ENCODE data around the gene ITGAV. TPM values are rescaled to one million over a fixed set of nuclear protein-coding genes. Genes with fewer than 3 reads are reported as not detected.
"Not testable (repeated sequence)": the region's sequence is repeated elsewhere in the genome, so short reads cannot be mapped to it uniquely, and the experiment has no call there.

The ITGAV gene
- total and polyA plus RNA-seq, 2 donors (not counting 3 experiments of a cell fraction or from before 2014, with no cell fraction given) = 61.8 to 131 TPM

GRCh38 chr2:186562209-186562578 is 27.7 kb upstream of the ITGAV start:
- H3K4me2 ChIP-seq (ENCODE audit: insufficient read depth, low read length) = no peak overlapping the region
- no peak for DNase-seq (ENCODE audit: low read depth, low spot score)
- dilution Hi-C loops (cut with MboI; ENCODE audit: extremely low pct_ligation_motif_present, low sequenced_read_pairs) = no loop called here
- CTCF ChIA-PET = no interaction called here
- H4K20me1 ChIP-seq (replicated peaks; ENCODE audit: control insufficient read depth, extremely low read depth, insufficient read depth, low read length) = no peaks in the 10 kb centered on the region
- peaks cover 9% of the 10 kb centered on the region for H3K4me1 ChIP-seq (ENCODE audit: control insufficient read depth, extremely low read depth, insufficient read depth, low read length)
- H3K36me3 ChIP-seq (ENCODE audit: control insufficient read depth in 2 of 2, extremely low read depth in 1 of 2, insufficient read depth in 2 of 2, low read length in 2 of 2) = no peaks in the 10 kb centered on the region
- intact Hi-C loops (cut with micrococcal nuclease) = no loop called here
- no peak overlapping the region for H2AFZ ChIP-seq (ENCODE audit: low read depth, low read length)
- H3K4me3 ChIP-seq (replicated peaks in 1 of 3; ENCODE audit: insufficient read depth in 1 of 3, low read depth in 1 of 3, low read length in 3 of 3) = no peak overlapping the region
- TF ChIP-seq POLR2AphosphoS5 (IDR thresholded peaks at IDR 0.05; ENCODE audit: insufficient read depth, low read depth, low read length) = no peak
- TF ChIP-seq FOS (IDR thresholded peaks at IDR 0.05; ENCODE audit: borderline replicate concordance, insufficient read depth, low read length) = no peak
- no peak for TF ChIP-seq POLR2A (IDR thresholded peaks at IDR 0.05; ENCODE audit: low read depth, low read length)
- no peak for TF ChIP-seq JUN (IDR thresholded peaks at IDR 0.05; ENCODE audit: borderline replicate concordance, insufficient read depth, insufficient read length, low read depth)
- TF ChIP-seq EZH2 (IDR thresholded peaks at IDR 0.05; ENCODE audit: borderline replicate concordance, low read depth, low read length, severe bottlenecking) = no peak
- TF ChIP-seq, protein P1, sequence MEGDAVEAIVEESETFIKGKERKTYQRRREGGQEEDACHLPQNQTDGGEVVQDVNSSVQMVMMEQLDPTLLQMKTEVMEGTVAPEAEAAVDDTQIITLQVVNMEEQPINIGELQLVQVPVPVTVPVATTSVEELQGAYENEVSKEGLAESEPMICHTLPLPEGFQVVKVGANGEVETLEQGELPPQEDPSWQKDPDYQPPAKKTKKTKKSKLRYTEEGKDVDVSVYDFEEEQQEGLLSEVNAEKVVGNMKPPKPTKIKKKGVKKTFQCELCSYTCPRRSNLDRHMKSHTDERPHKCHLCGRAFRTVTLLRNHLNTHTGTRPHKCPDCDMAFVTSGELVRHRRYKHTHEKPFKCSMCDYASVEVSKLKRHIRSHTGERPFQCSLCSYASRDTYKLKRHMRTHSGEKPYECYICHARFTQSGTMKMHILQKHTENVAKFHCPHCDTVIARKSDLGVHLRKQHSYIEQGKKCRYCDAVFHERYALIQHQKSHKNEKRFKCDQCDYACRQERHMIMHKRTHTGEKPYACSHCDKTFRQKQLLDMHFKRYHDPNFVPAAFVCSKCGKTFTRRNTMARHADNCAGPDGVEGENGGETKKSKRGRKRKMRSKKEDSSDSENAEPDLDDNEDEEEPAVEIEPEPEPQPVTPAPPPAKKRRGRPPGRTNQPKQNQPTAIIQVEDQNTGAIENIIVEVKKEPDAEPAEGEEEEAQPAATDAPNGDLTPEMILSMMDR (IDR thresholded peaks at IDR 0.05; ENCODE audit: extremely low read depth in 1 of 2, insufficient read depth in 1 of 2, low read depth in 1 of 2, low read length in 2 of 2) = no peak
- no peak for TF ChIP-seq MYC (IDR thresholded peaks at IDR 0.05; ENCODE audit: low read depth, low read length)
- TF ChIP-seq, protein P2, sequence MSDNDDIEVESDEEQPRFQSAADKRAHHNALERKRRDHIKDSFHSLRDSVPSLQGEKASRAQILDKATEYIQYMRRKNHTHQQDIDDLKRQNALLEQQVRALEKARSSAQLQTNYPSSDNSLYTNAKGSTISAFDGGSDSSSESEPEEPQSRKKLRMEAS (IDR thresholded peaks at IDR 0.05; ENCODE audit: insufficient read depth, insufficient read length) = no peak
- TF ChIP-seq GATA2 (IDR thresholded peaks at IDR 0.05; ENCODE audit: insufficient read depth, insufficient read length, low read depth, low read length) = no peak
- H3K9ac ChIP-seq (replicated peaks; ENCODE audit: extremely low read depth, insufficient read depth, low read length) = no peak overlapping the region
- no TSS peak for BruUV-seq (replicated peaks)
- POLR2A ChIA-PET = interaction anchor here (0.7 kb wide), 1 partner anchor 27 kb away, joined by 3 read pairs; the partner anchor contains the start of gene ITGAV
- no peaks in the 10 kb centered on the region for H3K79me2 ChIP-seq (ENCODE audit: control insufficient read depth, insufficient read depth, low read length)
- H3K9me3 ChIP-seq (replicated peaks; ENCODE audit: control insufficient read depth, insufficient read depth, low read length) = no peaks in the 10 kb centered on the region
- H3K27me3 ChIP-seq (ENCODE audit: control insufficient read depth in 2 of 2, insufficient read depth in 2 of 2, low read length in 2 of 2) = no peaks in the 10 kb centered on the region
- no peaks in the 10 kb centered on the region for H3K9me1 ChIP-seq (replicated peaks; ENCODE audit: control insufficient read depth, extremely low read depth, insufficient read depth, low read length)
- FAIRE-seq = no peak
- H3K27ac ChIP-seq (ENCODE audit: insufficient read depth, low read depth, low read length) = peak overlapping the region; percentile 11

DNA sequence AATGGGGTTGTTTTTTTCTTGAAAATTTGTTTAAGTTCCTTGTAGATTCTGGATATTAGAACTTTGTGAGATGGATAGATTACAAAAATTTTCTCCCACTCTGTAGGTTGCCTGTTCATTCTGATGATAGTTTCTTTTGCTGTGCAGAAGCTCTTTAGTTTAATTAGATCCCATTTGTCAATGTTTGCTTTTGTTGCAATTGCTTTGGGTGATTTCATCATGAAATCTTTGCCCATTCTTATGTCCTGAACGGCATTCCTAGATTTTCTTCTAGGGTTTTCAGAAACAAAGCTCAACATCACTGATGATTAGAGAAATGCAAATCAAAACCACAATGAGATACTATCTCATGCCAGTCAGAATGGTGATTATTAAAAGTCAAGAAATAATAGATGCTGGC is 21.3 kb upstream of the ITGAV start:
- H3K4me2 ChIP-seq (ENCODE audit: insufficient read depth, low read length); intact Hi-C loops (cut with micrococcal nuclease); H3K9ac ChIP-seq (replicated peaks; ENCODE audit: extremely low read depth, insufficient read depth, low read length); H3K79me2 ChIP-seq (ENCODE audit: control insufficient read depth, insufficient read depth, low read length); dilution Hi-C loops (cut with MboI; ENCODE audit: extremely low pct_ligation_motif_present, low sequenced_read_pairs); DNase-seq (ENCODE audit: low read depth, low spot score); H2AFZ ChIP-seq (ENCODE audit: low read depth, low read length); H4K20me1 ChIP-seq (replicated peaks; ENCODE audit: control insufficient read depth, extremely low read depth, insufficient read depth, low read length); H3K36me3 ChIP-seq (ENCODE audit: control insufficient read depth in 2 of 2, extremely low read depth in 1 of 2, insufficient read depth in 2 of 2, low read length in 2 of 2); H3K27me3 ChIP-seq (ENCODE audit: control insufficient read depth in 2 of 2, insufficient read depth in 2 of 2, low read length in 2 of 2); CTCF ChIA-PET; H3K27ac ChIP-seq (ENCODE audit: insufficient read depth, low read depth, low read length); H3K9me1 ChIP-seq (replicated peaks; ENCODE audit: control insufficient read depth, extremely low read depth, insufficient read depth, low read length); FAIRE-seq; H3K9me3 ChIP-seq (replicated peaks; ENCODE audit: control insufficient read depth, insufficient read depth, low read length); POLR2A ChIA-PET; BruUV-seq (replicated peaks); H3K4me3 ChIP-seq (replicated peaks in 1 of 3; ENCODE audit: insufficient read depth in 1 of 3, low read depth in 1 of 3, low read length in 3 of 3): not testable (repeated sequence)
- H3K4me1 ChIP-seq (ENCODE audit: control insufficient read depth, extremely low read depth, insufficient read depth, low read length) = peaks cover 12% of the 10 kb centered on the region

DNA sequence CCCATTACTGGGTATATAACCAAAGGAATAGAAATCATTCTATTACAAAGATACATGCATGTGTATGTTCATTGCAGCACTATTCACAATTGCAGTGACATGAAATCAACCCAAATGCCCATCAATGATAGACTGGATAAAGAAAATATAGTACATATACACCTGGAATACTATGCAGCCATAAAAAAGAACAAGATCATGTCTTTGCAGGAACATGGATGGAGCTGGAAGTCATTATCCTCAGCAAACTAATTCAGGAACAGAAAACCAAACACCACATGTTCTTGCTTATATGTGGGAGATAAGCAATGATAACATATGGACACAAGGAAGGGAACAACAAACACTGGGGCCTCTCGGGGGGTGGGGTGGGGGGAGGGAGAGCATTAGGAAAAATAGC is 20.7 kb upstream of the ITGAV start:
- H3K27ac ChIP-seq (ENCODE audit: insufficient read depth, low read depth, low read length); H4K20me1 ChIP-seq (replicated peaks; ENCODE audit: control insufficient read depth, extremely low read depth, insufficient read depth, low read length); H3K9ac ChIP-seq (replicated peaks; ENCODE audit: extremely low read depth, insufficient read depth, low read length); H3K4me2 ChIP-seq (ENCODE audit: insufficient read depth, low read length); H3K79me2 ChIP-seq (ENCODE audit: control insufficient read depth, insufficient read depth, low read length); POLR2A ChIA-PET; intact Hi-C loops (cut with micrococcal nuclease); dilution Hi-C loops (cut with MboI; ENCODE audit: extremely low pct_ligation_motif_present, low sequenced_read_pairs); H3K9me1 ChIP-seq (replicated peaks; ENCODE audit: control insufficient read depth, extremely low read depth, insufficient read depth, low read length); H3K9me3 ChIP-seq (replicated peaks; ENCODE audit: control insufficient read depth, insufficient read depth, low read length); H3K36me3 ChIP-seq (ENCODE audit: control insufficient read depth in 2 of 2, extremely low read depth in 1 of 2, insufficient read depth in 2 of 2, low read length in 2 of 2); BruUV-seq (replicated peaks); H2AFZ ChIP-seq (ENCODE audit: low read depth, low read length); H3K4me3 ChIP-seq (replicated peaks in 1 of 3; ENCODE audit: insufficient read depth in 1 of 3, low read depth in 1 of 3, low read length in 3 of 3); FAIRE-seq; H3K27me3 ChIP-seq (ENCODE audit: control insufficient read depth in 2 of 2, insufficient read depth in 2 of 2, low read length in 2 of 2); DNase-seq (ENCODE audit: low read depth, low spot score): not testable (repeated sequence)
- peaks cover 12% of the 10 kb centered on the region for H3K4me1 ChIP-seq (ENCODE audit: control insufficient read depth, extremely low read depth, insufficient read depth, low read length)
- CTCF ChIA-PET = interaction anchor here (1.7 kb wide), 1 partner anchor 14 kb away, joined by 9 read pairs; no protein-coding TSS in a partner anchor
